HG03575 (cell line): Measurements from ENCODE around the gene GBGT1.

ENCODE experiments used
- ATAC-seq: cut with Tn5 transposase; IDR thresholded peaks from one replicate; pipeline ENCODE4 v1.9.1; 2021; ENCODE audit not compliant: unreplicated experiment, insufficient number of reproducible peaks, low FRiP score; ENCODE audit errors: extremely low read depth

The GBGT1 gene

DNA sequence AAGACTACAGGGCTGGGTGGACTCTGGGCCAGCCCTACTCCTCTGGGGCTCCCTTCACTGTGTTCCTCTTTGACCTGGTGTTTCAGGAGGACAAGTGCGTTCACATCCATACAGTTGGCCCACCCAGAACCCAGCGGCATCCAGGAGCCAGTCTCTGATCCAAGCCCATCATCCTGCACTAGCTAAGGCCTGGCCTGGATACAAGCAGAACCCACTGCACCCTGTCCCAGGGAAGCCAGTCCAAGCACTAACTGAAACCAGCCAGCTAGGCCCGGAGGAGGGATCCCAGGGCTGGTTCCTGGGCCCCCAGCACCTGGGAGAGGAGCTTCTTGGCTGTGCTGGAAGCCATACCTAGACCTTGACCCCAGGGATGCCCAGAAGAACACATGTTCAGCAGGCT, 4.1 kb upstream of the GBGT1 start:
- ATAC-seq, result no peak

DNA sequence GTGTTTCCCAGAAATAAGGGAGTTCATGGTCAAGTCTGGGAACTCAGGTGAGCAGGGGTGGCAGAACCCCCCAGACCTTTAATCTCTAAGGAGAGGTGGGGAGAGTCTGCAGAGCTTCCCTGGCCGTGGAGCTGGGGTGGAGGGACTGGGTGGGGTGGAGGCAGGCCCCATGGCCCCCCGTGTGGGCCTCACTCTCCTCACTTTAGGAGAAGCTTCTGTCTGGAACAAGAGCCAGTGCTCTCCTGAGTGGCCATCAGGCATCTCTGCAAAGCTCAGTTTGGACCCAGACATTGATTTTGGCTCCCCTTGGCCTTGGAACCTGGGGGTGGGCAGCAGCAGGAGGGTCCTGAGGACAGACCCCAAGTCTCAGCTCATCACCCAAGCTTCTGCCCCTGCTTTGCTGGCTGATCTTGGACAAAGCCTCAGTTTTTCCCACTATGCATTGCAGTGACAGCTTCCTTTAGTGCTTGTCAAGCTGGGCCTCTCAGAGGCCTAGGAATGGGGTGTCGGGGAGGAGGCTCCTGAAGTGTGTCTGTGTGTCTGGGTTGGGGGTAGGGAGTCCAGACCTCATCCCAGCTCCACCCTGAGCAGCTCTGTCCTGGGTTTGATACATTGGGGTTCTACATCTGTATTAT, 3.5 kb upstream of the GBGT1 start:
- no peak for ATAC-seq

DNA sequence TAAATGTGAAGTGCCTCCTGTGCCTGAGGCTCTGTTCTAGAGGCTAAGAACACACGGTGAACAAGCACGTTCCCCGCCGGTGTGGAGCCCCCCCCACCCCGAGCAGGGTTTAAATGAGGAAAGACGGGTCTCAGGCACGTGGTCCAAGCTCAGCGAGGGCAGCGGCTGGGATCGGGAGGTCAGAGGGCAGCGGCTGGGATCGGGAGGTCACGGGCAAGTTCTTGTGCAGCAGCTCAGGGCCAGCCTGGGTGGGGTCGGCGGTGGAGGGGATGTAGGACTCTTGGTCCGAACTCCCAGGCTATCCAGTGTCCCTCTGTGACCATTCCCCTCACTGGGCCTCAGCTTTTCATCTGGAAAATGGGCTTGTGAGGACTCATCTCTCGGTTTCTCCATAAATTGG, 2.7 kb upstream of the GBGT1 start:
- ATAC-seq, result no peak

DNA sequence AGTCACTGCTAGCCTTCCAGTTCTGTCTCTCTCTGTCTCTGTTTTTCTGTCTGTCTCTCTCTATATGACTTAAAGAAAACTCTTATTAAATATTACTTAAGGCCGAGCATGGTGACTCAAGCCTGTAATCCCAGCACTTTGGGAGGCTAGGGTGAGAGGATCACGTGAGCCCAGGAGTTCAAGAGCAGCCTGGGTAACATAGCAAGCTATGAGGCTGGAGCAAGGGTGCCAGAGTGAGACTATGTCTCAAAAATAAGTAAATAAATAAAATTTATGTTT, 1.7 kb upstream of the GBGT1 start:
- no peak for ATAC-seq

DNA sequence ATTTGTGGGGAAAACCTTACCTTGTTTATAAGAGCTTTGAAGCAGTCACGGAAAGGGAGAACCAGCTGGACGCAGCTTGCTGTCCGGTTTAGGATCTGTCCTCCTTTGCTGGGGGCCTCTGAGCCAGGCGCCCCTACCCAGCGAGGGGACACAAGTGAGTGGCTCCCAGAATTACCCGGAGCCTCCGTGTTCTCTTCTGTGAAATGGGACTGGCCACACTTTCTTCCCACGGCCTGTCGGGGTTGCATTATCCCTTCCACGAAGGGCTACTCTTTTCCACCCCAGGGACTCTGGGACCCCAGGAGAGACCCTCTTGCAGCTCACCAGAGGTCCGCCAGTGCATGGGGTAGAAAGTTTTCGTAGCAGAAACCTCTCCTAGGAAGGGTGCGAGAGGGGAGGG, 477 bp upstream of the GBGT1 start:
- no peak for ATAC-seq

DNA sequence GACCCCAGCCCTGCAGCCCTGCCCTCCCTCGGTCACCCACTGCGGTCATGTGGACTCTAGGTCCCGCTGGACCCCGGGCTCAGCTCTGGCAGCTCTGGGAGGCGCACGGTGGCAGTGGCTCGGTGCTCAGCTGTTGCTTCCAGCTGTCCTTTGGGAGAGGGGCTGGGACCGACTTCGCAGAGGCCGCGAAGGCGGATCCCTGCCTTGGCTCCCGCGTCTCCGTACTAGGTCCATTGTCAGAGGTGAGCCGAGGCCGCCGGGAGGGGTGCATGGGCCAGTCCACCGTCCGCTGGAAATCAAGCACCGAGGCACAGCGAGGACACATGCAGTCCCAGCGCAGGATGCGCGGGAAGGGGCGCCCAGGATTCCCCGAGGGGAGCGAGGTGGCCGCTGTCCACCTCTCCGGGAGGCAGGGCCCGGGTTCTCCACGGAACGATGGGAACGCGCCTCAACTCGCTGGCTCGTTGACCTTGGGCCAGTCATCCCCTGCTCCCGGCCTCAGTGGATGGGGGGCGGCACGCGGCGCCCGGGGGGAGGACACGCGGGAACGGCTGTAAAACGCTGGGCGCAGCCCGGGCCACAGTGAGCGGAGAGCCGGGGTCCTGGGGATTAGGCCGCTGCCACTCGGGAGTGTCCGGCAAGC, 732 bp downstream of the GBGT1 start:
- ATAC-seq, result no peak

DNA sequence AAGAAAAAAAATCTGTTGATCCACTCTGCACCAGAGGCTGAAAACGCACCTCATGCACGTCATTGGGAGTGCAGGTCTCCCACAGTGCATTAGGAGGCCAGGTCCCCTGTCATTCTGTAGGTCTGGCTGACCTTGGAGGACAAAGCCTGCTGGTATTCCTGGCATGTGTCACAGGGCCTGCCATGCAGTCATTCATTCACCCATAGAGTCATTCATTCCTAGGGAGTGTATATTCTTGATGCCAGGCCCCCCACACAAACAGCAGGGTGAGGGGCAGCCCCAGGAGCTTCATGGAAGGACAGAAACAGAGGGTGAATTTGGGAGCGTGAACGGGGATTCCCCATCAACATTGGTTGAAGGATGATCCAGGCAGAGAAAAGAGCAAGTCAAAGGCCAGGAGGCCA, 2.2 kb downstream of the GBGT1 start:
- ATAC-seq, result no peak

DNA sequence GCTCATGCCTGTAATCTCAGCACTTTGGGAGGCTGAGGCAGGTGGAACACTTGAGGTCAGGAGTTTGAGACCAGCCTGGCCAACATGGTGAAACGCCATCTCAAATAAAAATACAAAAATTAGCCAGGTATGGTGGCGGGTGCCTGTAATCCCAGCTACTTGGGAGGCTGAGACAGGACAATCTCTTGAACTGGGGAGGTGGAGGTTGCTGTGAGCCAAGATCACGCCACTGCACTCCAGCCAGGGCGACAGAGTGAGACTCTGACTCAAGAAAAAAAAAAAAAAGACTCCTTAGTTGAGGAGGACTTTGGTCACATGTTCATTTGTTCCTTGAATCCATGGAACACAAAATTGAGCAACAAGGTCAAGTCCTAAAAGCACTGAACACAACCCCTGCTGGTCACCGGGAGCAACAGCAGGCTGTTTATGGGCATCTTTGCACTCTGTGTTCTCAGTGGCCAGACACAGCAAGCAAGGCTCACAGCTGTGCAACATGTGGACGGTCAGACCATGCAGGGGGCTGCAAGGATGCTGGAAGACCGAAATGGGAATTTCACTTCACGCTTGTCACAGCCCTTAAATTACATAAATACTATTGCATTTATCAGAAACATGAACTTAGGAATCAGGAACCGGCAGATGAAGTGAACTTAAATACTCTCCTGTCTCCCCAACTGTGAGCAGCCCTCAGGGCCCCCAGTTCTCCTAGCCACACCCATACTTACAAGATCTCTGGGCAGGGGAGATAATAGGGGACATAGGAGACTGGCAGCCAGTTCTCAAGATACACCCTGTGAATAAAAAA, 2.8 kb downstream of the GBGT1 start:
- no peak for ATAC-seq

DNA sequence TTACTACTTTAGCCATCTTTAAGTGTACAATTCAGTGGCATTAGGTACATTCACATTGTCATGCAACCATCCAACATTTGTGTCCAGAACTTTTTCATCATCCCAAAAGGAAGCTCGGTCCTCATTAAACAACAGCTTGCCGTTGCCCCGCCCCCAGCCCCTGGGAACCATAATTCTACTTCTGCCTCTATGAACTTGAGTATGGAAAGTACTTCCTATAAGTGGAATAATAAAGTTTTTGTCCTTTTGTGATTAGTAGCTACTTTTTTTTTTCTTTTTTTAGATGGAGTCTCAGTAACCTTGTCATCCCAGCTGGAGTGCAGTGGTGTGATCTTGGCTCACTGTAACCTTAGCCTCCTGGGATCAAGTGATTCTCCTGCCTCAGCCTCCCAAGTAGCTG, 5.0 kb downstream of the GBGT1 start:
- no peak for ATAC-seq

DNA sequence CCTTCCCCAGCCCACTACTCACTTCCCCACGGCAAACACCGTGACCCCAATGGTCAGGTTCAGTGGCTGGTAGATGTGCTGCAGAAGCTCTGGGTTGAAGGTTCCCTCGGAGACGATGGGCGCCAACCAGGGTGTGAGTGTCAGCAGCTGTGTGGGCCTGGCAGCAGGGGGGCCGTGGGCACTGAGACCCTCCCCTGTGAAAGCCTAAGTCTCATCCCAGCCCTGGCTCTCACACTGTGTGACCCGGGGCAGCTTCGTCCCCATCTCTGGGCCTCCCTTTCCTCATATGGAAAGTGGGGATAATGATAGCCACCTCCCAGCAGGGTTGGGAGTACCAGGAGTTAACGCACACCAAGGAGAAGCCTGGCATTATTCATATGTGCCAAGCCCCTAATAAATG, 8.6 kb downstream of the GBGT1 start:
- ATAC-seq, result no peak

DNA sequence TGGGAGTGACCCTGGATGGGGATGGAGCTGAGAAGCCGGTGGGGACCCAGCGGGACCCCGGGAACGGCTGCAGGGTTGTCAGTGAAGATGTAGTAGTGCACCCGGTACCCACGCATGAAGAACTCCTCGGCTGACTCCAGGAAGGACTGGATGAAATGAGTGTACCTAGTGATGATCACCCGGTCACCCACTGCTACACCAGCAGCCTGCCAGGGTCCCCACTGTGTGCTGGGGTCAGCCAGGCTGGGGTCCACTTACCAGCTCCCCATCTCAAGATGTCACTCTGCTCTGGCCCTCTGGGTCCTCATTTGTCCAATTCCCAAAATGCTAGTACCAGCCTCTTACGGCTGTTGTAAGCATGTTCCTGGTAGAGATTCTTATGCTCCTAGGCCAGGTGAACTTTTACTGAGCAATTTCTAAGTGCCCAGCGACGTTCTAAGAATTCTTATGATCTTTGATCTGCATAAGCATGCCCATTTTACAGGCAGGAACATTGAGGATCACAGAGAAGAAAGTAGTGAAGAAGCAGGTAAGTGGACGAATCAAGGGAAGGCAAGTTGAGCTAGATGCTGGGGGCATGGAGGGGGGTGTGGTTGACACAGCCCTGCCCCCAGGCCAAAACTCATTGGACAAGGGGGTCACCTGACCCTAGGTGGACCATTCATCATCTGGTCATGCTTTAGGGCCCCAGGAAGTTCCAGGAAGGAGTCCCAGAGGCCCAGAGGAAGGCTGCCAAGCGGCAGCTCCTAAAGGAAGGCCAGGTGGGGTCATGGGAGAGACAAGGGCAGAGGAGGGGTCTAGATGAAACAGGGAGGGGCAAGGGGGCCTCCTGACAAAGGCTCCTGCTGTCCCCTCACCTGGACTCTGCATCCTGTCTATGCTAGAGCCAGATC, 9.4 kb downstream of the GBGT1 start:
- ATAC-seq, result no peak

DNA sequence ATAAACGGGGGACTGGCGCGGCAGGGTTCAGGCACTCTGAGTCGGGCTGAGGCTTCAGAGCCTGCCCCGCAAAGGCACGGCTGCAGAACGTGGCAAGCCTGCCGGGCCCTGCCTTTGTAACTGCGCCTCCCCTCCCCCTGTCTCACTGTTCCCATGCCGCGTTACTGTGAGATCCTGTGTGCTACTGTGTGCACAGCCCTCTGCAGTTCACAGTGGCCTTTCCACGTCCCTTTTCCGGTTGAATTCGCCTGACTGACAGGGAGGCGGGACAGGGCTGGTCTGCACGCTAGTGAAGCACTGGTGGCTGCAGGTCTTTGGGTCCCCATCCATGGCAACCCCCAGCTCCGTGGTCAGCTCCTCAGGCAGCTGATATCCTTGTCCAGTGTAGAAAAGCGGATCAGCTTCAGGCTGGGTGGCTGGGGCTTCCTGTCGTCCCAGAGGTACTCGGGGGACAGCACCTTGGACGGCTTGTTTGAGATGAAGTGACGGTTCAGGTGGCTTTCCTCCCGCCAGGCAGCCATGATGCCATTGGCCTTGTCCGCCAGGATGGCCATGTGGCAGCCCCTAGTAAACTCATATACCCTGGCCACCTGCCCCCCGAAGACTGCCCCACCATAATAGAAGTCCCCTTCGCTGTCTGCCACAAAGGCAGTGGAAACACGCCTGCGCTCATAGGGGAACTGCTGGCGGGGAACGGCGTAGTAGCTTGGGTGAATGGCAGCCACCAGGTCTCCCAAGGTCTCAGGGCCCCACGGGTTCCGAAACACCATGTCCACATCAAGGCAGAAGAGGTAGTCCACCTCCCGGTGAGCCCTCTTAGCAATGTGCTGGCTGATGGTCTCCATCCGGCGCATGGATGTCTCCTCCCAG, 10.3 kb downstream of the GBGT1 start:
- no peak for ATAC-seq

DNA sequence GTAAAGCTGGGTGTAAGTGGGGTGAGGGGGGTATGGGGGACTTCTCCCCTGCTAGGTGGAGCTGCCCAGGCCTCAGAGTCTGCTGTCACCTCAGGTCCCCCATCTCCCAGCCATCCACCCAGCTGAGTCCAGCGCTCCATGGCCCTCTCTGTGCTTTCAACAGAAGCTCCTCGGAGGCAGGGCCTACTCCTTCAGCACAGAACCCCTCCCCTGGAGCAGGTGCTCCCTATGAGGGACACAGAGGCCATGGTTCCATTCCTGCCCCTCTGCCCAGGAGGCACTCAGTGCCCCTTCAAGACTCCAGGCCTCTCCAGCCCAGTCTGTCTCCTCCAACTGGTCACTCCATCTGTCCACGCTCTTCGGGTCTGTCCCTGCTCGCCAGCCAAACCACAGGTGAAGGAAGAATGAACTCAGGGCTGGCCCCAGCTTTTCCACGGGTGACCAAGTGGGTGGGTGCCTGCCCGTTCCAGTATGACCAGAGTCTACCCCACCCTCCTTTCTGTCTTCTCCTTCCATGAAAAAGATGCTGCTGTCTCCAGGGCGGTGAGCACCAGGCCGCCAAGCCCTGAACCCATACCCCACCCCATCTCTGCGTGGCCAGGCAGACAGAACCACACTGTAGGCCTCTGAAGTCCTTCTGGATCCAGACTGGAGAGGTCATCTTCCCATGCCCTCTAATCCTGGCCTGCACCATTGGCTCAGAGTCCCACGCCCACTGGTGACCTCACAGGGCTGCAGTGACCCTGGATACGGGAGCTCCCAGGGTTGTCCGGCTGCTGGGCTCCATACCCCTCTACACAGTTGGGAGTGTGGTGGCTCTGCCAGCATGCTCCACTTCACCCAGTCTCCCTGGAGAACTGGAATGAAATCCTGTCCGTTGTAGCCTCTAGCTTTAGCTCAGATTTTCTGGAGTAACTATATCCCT, 11.9 kb downstream of the GBGT1 start:
- ATAC-seq, result no peak

DNA sequence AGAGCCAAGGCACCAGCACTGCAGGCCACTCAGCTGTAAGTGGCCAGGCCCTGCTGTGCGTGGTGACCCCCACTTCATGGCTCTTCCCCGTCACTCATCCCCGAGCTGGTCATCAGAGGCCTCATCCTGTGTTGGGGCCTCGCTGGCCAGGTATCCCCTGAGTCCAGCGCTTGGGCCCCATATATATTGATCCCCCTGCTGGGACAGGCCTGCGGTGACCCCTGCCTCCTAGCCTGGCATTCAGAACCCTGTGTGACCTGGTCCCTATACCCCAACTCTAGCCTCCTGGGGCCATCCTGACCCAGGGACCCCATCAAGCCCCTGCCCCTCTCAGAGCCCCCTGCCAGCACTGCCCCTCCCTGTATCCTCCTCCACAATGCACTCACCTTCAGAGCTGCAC, 12.7 kb downstream of the GBGT1 start:
- no peak for ATAC-seq

DNA sequence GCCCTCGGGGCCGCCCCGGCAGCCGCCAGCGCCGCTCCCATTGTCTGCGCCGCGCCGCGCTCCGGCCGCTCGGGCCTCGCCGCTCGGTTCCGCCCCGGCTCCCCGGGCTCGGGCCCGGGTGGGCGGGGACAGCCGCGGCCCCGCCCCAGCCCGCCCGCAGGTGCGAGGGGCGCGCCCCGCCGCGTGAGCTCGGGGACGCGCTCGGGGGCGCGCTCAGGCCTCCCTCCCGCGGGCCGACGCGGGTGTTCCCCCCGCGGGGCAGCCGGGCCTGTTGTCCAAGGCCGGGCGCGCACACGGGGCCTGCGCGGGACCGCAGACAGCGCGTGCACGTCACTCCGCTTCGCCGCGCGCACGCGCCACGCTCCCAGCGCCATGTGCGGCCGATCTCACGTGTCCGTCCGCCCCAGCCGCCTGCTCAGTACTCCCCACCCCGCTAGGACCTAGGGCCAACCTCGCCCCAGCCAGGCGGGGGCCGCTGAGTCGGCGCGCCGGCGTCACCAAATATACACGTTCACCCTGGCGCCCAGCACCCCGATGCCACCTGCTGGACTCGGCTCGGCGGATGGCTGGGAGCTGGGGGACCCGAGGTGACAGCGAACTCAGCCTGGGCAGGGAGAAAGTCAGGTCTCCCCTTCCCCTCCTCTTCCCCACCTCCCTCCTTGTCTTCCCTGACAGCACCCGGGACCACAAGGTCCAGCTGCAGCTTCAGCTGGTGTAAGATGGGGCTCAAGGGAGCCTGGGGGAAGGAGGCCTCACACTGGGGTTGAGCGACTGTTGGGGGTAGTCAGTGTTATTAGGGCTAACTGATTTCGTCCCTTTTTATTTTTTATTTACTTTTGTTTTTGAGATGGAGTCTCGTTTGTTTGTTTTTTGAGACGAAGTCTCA, 14.3 kb downstream of the GBGT1 start:
- ATAC-seq, result no peak

DNA sequence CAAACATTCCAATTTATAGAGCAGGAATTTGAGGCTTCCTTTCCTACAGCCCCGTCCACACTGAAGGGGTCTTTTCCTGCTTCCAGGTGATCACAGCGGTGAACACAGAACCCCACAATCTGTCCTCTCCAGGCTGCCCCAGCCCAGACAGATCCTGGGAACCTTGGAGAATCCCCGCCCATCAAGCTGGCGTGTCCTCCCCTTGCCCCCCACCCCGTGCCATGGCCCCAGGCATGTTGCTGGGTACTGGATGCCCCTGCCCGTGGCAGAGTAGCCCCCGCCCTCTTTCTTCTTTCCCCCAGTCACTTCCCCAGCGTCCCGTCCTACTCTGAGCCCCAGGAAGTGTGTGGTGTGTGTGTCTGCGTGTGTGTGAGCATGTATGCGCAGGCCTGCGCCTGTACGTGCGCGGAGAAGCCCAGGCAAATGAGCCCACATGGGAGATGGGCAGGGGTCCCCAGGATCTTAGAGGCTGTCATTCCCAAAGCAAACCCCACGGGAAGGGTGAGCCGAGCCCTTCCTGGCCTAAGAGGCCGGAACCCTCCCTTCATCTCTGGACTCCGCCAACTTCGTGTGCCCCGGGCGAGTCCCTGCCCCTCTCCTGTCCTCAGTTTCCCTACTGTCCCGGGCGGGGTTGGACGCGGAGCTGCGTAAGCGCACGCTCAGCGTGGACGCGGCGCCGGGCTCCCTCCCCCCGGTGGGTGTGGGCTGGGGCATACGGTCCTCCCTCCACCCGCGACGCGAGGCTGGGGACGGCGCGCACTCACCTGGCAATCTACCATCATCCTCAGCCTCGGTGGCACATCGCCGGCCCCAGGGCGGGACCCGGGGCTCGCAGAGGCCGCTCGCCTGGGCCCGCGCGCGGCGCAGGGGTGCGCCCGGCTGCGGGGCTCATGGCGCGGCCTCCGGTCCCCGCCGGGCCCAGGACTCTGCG, 15.2 kb downstream of the GBGT1 start:
- no peak for ATAC-seq
